ENCODE data around the gene LRRC23.
"Not testable (repeated sequence)": the region's sequence is repeated elsewhere in the genome, so short reads cannot be mapped to it uniquely, and the experiment has no call there.

LRRC23 gene

DNA sequence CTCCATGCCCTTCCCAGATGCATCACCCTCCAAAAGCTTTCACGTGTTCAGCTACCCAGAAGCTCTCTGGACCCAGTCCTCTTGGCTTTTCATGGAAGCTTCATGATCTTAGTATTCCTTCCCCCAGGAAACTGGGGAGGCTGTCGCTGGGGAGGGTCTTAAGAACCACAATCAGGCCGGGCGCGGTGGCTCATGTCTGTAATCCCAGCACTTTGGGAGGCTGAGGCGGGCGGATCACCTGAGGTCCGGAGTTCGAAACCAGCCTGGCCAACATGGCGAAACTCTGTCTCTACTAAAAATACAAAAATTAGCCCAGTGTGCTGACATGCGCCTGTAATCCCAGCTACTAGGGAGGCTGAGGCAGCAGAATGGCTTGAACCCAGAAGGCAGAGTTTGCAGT is 3.5 kb downstream of the LRRC23 start:
- DNase-seq: not testable (repeated sequence)

GRCh38 chr12:6909421-6910145 is 5.0 kb downstream of the LRRC23 start:
- DNase-seq: no peak

GRCh38 chr12:6912164-6912935 is 7.7 kb downstream of the LRRC23 start:
- no peak for DNase-seq

GRCh38 chr12:6914246-6914946 is 9.8 kb downstream of the LRRC23 start, which contains the start of gene ENO2:
Gene ENO2 (plus strand): TSS chr12:6914580. CDS start chr12:6915833, 1,253 bp downstream.
- DNase-seq: peak; percentile 47

GRCh38 chr12:6914947-6915788 is 10.5 kb downstream of the LRRC23 start:
- no peak for DNase-seq

GRCh38 chr12:6915789-6916285 is 11.2 kb downstream of the LRRC23 start:
- DNase-seq: no peak

GRCh38 chr12:6916426-6917200 is 12.0 kb downstream of the LRRC23 start:
- DNase-seq: no peak

DNA sequence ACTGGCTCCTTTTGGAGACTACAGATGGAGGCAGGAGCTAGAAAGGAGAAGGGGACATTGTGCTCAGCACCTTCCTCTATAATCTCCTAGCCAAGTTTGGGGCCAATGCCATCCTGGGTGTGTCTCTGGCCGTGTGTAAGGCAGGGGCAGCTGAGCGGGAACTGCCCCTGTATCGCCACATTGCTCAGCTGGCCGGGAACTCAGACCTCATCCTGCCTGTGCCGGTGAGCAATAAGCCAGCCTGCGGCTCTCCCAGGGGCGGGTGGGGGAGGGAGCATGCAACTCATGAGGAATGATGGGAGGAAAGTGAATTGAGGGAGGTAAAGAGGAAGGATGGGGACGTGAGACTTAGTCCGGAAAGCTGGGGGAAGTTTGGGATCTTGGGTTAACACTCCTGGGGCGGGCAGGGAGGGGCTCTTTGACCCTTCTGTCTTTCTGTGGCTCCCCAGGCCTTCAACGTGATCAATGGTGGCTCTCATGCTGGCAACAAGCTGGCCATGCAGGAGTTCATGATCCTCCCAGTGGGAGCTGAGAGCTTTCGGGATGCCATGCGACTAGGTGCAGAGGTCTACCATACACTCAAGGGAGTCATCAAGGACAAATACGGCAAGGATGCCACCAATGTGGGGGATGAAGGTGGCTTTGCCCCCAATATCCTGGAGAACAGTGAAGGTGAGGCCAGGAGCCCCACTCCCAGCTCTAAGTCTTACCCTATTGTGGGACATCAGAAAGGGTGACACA is 13.0 kb downstream of the LRRC23 start:
- DNase-seq: no peak

DNA sequence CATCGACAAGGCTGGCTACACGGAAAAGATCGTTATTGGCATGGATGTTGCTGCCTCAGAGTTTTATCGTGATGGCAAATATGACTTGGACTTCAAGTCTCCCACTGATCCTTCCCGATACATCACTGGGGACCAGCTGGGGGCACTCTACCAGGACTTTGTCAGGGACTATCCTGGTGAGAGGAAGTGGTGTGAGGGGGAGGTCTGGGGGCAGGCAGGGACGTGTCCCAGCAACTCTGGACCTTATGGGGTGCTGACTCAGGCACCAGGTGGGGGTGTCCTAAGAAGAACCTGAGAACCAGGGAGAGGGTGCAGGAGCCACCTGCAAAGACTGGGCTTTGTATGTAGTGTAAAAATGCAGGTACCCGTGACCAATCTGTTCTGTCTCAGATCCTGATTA is 15.0 kb downstream of the LRRC23 start:
- DNase-seq: no peak

DNA sequence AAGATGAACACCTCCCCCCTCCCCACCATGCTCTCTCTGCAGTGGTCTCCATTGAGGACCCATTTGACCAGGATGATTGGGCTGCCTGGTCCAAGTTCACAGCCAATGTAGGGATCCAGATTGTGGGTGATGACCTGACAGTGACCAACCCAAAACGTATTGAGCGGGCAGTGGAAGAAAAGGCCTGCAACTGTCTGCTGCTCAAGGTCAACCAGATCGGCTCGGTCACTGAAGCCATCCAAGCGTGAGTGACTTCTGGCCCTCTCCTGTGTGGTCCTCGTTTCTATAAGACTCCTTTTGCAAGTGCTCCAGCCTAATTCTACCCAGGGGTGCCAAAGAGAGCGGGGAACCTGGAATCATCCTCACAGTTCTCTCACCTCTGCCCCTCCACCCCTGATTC is 16.9 kb downstream of the LRRC23 start:
- no peak for DNase-seq

DNA sequence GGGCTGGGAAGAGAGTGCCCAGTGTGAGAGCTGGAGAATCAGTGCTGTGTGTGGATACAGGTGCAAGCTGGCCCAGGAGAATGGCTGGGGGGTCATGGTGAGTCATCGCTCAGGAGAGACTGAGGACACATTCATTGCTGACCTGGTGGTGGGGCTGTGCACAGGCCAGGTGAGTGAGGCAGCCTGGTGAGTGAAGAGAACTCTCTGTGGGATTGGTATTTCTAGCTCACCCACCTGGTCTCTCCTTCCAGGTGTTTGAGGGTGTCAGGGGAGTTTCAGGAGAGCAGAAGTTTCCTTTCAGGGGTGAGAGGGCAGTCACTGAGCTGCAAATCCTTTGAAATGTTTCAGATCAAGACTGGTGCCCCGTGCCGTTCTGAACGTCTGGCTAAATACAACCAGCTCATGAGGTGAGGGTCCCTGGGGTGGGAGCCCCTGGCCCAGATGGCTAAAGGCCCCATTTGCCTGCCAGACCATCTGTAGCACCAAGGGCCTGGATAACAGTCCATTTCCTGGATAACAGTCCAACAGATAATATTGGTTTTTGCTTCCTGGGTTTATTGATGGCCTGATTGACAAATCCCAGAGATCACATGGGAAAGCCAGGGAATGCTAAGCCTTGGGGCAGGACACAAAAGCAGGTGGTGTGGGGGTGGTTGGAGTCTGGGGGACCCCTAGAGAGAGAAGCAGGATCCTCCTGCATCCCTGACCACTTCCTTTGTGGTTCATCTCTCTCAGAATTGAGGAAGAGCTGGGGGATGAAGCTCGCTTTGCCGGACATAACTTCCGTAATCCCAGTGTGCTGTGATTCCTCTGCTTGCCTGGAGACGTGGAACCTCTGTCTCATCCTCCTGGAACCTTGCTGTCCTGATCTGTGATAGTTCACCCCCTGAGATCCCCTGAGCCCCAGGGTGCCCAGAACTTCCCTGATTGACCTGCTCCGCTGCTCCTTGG is 17.6 kb downstream of the LRRC23 start:
- DNase-seq: no peak

- no peak for DNase-seq
Observed at GRCh38 chr12:6923003-6923732, 18.5 kb downstream of the LRRC23 start.

DNA sequence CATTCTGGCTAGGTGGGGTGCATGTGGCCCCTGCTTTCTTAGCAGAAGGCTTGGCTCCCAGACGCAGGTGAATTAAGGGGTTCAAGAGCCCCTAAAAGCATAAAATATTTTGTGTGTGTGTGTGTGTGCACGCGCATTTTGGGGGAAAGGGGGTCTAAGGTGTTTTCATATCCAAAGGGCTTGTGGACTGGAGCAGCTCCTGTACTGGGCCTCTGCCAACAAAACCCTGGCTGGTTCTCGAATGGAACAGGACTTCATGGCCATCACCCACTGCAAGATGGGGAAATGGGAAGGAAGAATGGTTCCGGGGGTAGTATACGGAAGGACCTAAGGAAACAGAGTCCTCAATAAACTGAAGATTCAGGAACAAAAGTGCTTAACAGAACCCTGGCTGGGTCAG is 19.2 kb downstream of the LRRC23 start:
- no peak for DNase-seq

DNA sequence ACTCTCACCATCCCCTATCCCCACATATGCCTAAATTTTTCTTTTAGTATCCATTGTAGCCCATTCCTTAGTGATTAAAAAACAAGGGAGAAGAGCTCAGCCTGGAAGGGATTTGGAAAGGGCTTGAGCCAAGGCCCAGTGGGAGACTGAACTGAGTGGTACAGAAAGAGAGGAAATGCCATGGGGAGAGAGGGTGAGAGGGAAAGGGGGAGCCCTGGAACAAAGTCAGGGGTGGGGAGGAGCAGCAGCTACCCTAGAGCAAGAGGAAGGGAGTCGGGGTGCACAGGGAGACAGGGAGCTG is 20.6 kb downstream of the LRRC23 start:
- DNase-seq: no peak

DNA sequence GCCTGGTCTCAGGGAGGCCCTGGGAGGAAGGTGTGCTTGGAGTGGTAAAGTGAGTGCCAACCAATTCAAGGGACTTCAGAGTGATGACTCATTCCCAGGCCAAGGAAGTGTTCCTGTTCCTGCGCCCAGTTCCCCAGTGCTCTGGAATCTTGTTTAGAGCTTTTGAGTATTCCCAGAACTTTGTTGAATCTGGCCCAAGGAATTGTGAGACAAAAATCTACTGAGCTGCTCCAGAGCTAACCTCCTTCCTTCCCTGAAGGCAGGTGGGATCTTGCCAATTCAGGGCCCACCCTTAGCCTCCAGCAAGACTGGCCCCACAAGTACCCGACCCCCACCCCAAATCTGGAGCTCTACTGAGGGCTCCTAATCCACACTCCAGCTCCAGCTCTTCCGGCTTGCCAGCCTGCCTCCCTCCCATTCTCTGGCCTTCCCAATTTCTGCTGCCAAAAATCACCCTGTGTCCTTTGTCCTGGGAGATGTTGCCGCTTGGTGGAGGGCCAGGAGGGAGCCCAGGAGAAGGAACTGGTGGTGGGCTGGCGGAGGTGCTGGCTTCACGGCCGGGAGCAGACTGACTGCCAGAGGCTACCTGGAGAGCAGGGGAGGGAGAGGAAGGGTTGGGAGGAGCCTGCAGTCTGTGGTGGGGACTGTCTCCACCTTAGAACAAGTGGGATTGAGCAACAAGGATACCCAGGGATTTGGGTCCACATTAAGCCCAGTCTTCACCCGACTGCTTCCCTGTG is 21.1 kb downstream of the LRRC23 start:
- DNase-seq: peak; percentile 47

DNA sequence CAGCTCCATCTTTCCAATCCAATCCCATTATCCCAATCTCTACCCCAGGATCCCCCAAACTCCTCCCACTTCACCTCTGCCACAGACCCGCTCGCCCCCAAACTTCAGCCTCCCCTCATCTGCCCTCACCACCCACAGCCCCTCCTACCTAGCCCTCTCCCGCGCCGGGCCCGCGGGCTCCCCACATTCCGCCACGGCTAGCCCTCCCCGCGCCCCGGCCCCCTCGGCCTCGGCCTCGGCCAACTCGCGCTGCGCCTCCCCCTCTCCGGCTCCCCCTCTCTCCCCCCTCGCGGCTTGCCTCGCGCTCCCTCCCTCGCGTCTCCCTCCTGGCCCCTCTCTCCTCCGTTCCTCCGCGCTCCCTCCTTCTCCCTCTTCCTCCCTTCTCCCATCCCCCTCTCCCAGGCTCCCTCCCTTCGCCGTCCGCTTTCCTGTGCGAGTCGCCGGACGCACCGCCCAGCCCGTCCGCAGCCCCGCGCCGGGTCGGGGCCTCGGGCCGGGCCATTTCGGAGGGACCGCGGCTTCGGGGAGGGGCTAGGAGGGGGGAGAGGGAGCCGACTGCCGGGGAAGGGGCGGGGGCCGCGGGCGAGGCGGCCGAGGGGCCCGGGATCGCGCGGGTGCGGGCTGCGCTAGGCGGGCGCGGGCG is 22.9 kb downstream of the LRRC23 start, which contains the start of gene ATN1:
ATN1 (plus strand) TSS at position 581 of the 643 bp plus-strand sequence. CDS start 6,043 bp downstream, outside the sequence.
- DNase-seq: peak; percentile 59

DNA sequence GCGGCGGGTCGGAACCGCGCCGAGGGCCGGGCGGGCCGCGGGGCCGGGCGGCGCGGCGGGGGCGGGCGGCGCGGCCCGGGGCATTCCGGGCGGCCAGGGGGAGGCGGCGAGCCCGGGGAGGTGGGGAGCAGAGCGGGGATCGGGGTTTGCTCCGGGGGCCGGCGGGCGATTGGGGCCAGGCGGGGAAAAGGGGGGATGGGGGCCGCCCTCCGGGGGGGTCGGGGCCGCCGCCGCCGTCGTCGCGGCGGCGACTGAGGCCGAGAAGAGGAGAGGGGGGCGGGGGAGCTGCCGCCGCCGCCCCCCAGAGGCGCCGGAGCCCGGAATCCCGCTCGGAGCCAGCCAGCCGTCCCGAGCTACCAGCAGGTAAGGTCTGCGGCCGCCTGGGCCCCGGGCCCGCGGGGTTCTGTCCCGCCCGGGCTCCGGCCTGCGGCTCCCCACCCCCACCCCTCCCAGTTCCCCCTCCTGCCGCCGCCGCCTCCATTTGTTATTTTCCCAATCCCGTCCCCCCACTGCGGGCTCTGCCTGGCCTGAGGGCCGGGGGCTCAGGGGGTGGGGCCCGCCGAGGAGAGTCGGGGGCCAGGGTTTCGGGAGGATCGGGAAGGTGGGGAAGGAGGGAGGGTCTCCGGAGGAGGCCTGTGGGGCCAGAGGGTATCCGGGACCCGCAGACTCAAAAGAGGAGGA is 23.5 kb downstream of the LRRC23 start:
- DNase-seq: no peak

Measured in NCI-H1092 (cell line).